Measurements from ENCODE around the gene KCNK1.

Gene KCNK1

GRCh38 chr1:233636503-233636877 lies 22.6 kb downstream of the KCNK1 start:
- no peak overlapping the region for H3K4me3 ChIP-seq (ENCODE audit: low read depth, low read length)
- no peak for TF ChIP-seq CTCF (IDR thresholded peaks at IDR 0.05; ENCODE audit: borderline replicate concordance, insufficient read depth, low read depth, low read length)

- TF ChIP-seq CTCF (IDR thresholded peaks at IDR 0.05; ENCODE audit: borderline replicate concordance, insufficient read depth, low read depth, low read length) = no peak
- no peak overlapping the region for H3K4me3 ChIP-seq (ENCODE audit: low read depth, low read length)
Measured at GRCh38 chr1:233638513-233638912, 24.6 kb downstream of the KCNK1 start.

GRCh38 chr1:233639611-233640010 lies 25.7 kb downstream of the KCNK1 start:
- no peak for TF ChIP-seq CTCF (IDR thresholded peaks at IDR 0.05; ENCODE audit: borderline replicate concordance, insufficient read depth, low read depth, low read length)
- no peak overlapping the region for H3K4me3 ChIP-seq (ENCODE audit: low read depth, low read length)

GRCh38 chr1:233640179-233640578 lies 26.3 kb downstream of the KCNK1 start:
- no peak overlapping the region for H3K4me3 ChIP-seq (ENCODE audit: low read depth, low read length)
- TF ChIP-seq CTCF (IDR thresholded peaks at IDR 0.05; ENCODE audit: borderline replicate concordance, insufficient read depth, low read depth, low read length) = no peak

- no peak for TF ChIP-seq CTCF (IDR thresholded peaks at IDR 0.05; ENCODE audit: borderline replicate concordance, insufficient read depth, low read depth, low read length)
- H3K4me3 ChIP-seq (ENCODE audit: low read depth, low read length) = no peak overlapping the region
Measured at GRCh38 chr1:233641029-233641428, 27.1 kb downstream of the KCNK1 start.

- H3K4me3 ChIP-seq (ENCODE audit: low read depth, low read length) = no peak overlapping the region
- TF ChIP-seq CTCF (IDR thresholded peaks at IDR 0.05; ENCODE audit: borderline replicate concordance, insufficient read depth, low read depth, low read length) = no peak
Measured at GRCh38 chr1:233647073-233647472, 33.2 kb downstream of the KCNK1 start.

- no peak for TF ChIP-seq CTCF (IDR thresholded peaks at IDR 0.05; ENCODE audit: borderline replicate concordance, insufficient read depth, low read depth, low read length)
- no peak overlapping the region for H3K4me3 ChIP-seq (ENCODE audit: low read depth, low read length)
Measured at GRCh38 chr1:233647636-233648035, 33.7 kb downstream of the KCNK1 start.

Data from GM12875 (cell line).